NAMALWA (cell line): ENCODE results near the gene SRD5A1.
A peak's percentile ranks its signal among the peaks of the same experiment; 100 is the strongest.

ENCODE experiments used
- DNase-seq: peaks from one replicate; pipeline ENCODE4 v3.0.0-alpha.2; 2015; ENCODE audit warnings: low spot score

SRD5A1 gene

GRCh38 chr5:6604946-6605345, 28.3 kb upstream of the SRD5A1 start:
- DNase-seq: no peak

GRCh38 chr5:6606884-6607558, 26.2 kb upstream of the SRD5A1 start:
- no peak for DNase-seq

- no peak for DNase-seq
Observed at GRCh38 chr5:6607559-6607936, 25.7 kb upstream of the SRD5A1 start.

GRCh38 chr5:6608016-6608415, 25.2 kb upstream of the SRD5A1 start:
- no peak for DNase-seq

- no peak for DNase-seq
Observed at GRCh38 chr5:6611334-6612256, 21.6 kb upstream of the SRD5A1 start.

GRCh38 chr5:6615034-6615815, 18.0 kb upstream of the SRD5A1 start:
- no peak for DNase-seq

GRCh38 chr5:6616632-6617031, 16.6 kb upstream of the SRD5A1 start:
- no peak for DNase-seq

GRCh38 chr5:6623228-6623627, 10.0 kb upstream of the SRD5A1 start:
- no peak for DNase-seq

- no peak for DNase-seq
Observed at GRCh38 chr5:6623941-6624340, 9.3 kb upstream of the SRD5A1 start.

- DNase-seq: no peak
Observed at GRCh38 chr5:6626508-6626907, 6.7 kb upstream of the SRD5A1 start.

- no peak for DNase-seq
Observed at GRCh38 chr5:6631441-6631840, 1.8 kb upstream of the SRD5A1 start.

- no peak for DNase-seq
Observed at GRCh38 chr5:6632324-6632887, 834 bp upstream of the SRD5A1 start.

- DNase-seq: peak; percentile 42
Observed at GRCh38 chr5:6633469-6634245, 417 bp downstream of the SRD5A1 start.

- DNase-seq: peak; percentile 73
Observed at GRCh38 chr5:6634306-6634705, 1.1 kb downstream of the SRD5A1 start.

- DNase-seq: no peak
Observed at GRCh38 chr5:6634788-6635430, 1.7 kb downstream of the SRD5A1 start.

- DNase-seq: no peak
Observed at GRCh38 chr5:6636293-6636692, 3.1 kb downstream of the SRD5A1 start.

- DNase-seq: no peak
Observed at GRCh38 chr5:6637022-6637421, 3.8 kb downstream of the SRD5A1 start.

GRCh38 chr5:6637590-6637989, 4.3 kb downstream of the SRD5A1 start:
- no peak for DNase-seq

GRCh38 chr5:6638236-6638635, 5.0 kb downstream of the SRD5A1 start:
- no peak for DNase-seq

- no peak for DNase-seq
Observed at GRCh38 chr5:6642655-6643054, 9.4 kb downstream of the SRD5A1 start.

GRCh38 chr5:6644794-6645241, 11.6 kb downstream of the SRD5A1 start:
- no peak for DNase-seq
